Skeletal muscle satellite cell (primary cell): ENCODE measurements around the gene MID2. TPM values are rescaled to one million over a fixed set of nuclear protein-coding genes. Genes with fewer than 3 reads are reported as not detected.

Source experiments
- H3K27me3 ChIP-seq: 2 replicates; pipeline ENCODE4 v1.7.0; 2013; ENCODE audit warnings: low read length; ENCODE audit not compliant: control insufficient read depth, insufficient read depth
- H3K36me3 ChIP-seq: 2 replicates; pipeline ENCODE4 v1.7.0; 2013; ENCODE audit warnings: mild to moderate bottlenecking, control low read depth, low read length; ENCODE audit not compliant: insufficient read depth
- H3K4me1 ChIP-seq: 2 replicates; pipeline ENCODE4 v1.7.0; 2013; ENCODE audit warnings: low read length; ENCODE audit not compliant: control insufficient read depth, insufficient read depth
- H3K4me2 ChIP-seq: 2 replicates; pipeline ENCODE4 v1.7.0; 2013; ENCODE audit warnings: mild to moderate bottlenecking, low read length
- H3K4me3 ChIP-seq: 2 replicates; pipeline ENCODE4 v1.7.0; 2013; ENCODE audit warnings: low read length
- H3K9ac ChIP-seq: 2 replicates; pipeline ENCODE4 v1.7.0; 2013; ENCODE audit warnings: mild to moderate bottlenecking, low read depth, low read length, moderate library complexity
- H3K9me3 ChIP-seq: replicated peaks from 2 replicates; pipeline ENCODE4 v1.7.0; 2013; ENCODE audit warnings: mild to moderate bottlenecking, control low read depth, low read length
- small RNA-seq: library from RNA; depleted of rRNA; stranded (forward); fragments of <200 nt; gene quantifications from one replicate; pipeline ENCODE3, GENCODE V24; 2012

Gene MID2

DNA sequence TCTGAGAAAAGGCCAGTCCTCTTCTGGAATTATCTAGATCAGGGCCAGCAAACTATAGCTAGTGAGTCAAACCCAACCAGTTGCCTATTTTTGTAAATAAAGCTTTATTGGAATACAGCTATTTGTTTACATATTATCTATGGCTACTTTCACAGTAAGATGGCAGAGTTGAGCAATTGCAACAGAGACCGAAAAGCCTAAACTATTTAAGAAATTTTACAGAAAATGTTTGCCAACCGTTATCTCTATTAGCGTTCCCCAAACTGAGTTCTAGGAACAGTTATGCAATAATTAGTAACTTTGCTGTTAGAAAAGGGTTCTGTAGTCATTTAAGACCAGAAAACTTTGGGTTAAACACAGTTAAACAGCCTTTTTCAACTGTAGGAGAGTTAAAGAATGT is 146.0 kb downstream of the MID2 start:
- Histone ChIP-seq H3K4me3 (no peak overlapping the region), H3K36me3 (no peaks in the 10 kb centered on the region), H3K9me3 (no peaks in the 10 kb centered on the region), H3K4me2 (no peak overlapping the region), H3K27me3 (peaks cover 44% of the 10 kb centered on the region), H3K4me1 (no peaks in the 10 kb centered on the region), H3K9ac (no peak overlapping the region)

Small RNAs within 50 kb of the gene (small RNA-seq; reads per million reads assigned to genes)
- not detected for gene RF00019
